Loucy (cell line): ENCODE data around the gene ROS1.
"Not testable (repeated sequence)": the region's sequence is repeated elsewhere in the genome, so short reads cannot be mapped to it uniquely, and the experiment has no call there.

Source experiments
- H2AFZ ChIP-seq: fragments of 200-600 bp; sonication (generic); 2 replicates; pipeline ENCODE4 v1.6.0; 2016; ENCODE audit warnings: antibody characterized with exemption, mild to moderate bottlenecking, low read length, moderate library complexity
- H3F3A ChIP-seq: fragments of 200-600 bp; 2 replicates; pipeline ENCODE4 v1.6.0; 2016; ENCODE audit warnings: antibody characterized with exemption, low read depth, mild to moderate bottlenecking
- H3K27me3 ChIP-seq: fragments of 200-600 bp; sonication (generic); 2 replicates; pipeline ENCODE4 v1.6.1; 2014; ENCODE audit warnings: low read length, mild to moderate bottlenecking; ENCODE audit not compliant: insufficient read depth, poor library complexity, severe bottlenecking
- H3K36me3 ChIP-seq: fragments of 200-600 bp; sonication (generic); 2 replicates; pipeline ENCODE4 v1.6.1; 2016; ENCODE audit warnings: low read length; ENCODE audit not compliant: insufficient read depth
- H3K4me1 ChIP-seq: fragments of 200-600 bp; sonication (generic); 2 replicates; pipeline ENCODE4 v1.5.1; 2014; ENCODE audit warnings: low read length, mild to moderate bottlenecking; ENCODE audit not compliant: insufficient read depth, poor library complexity, severe bottlenecking
- H3K4me2 ChIP-seq: fragments of 200-600 bp; sonication (generic); 2 replicates; pipeline ENCODE4 v1.6.0; 2014; ENCODE audit warnings: antibody characterized with exemption, low read length, low read depth, mild to moderate bottlenecking; ENCODE audit not compliant: poor library complexity, severe bottlenecking
- H3K4me3 ChIP-seq: fragments of 200-600 bp; sonication (generic); 2 replicates; pipeline ENCODE4 v1.5.1; 2014; ENCODE audit warnings: low read length, mild to moderate bottlenecking, mixed read lengths; ENCODE audit not compliant: poor library complexity, severe bottlenecking
- H3K79me2 ChIP-seq: fragments of 200-600 bp; sonication (generic); 2 replicates; pipeline ENCODE4 v1.6.1; 2014; ENCODE audit warnings: low read length; ENCODE audit not compliant: insufficient read depth
- H3K9ac ChIP-seq: fragments of 200-600 bp; sonication (generic); 2 replicates; pipeline ENCODE4 v1.6.0; 2014; ENCODE audit warnings: mild to moderate bottlenecking, low read depth, low read length, moderate library complexity; ENCODE audit not compliant: poor library complexity, severe bottlenecking
- H3K9me2 ChIP-seq: fragments of 200-600 bp; sonication (generic); replicated peaks from 2 replicates; pipeline ENCODE4 v1.6.1; 2016; ENCODE audit warnings: low read depth, low read length, mixed read lengths
- H3K9me3 ChIP-seq: fragments of 200-600 bp; sonication (generic); 2 replicates; pipeline ENCODE4 v1.6.1; 2014; ENCODE audit warnings: mild to moderate bottlenecking, antibody characterized with exemption, low read length, low read depth; ENCODE audit not compliant: insufficient read depth
- H4K20me1 ChIP-seq: fragments of 200-600 bp; sonication (generic); 2 replicates; pipeline ENCODE4 v1.6.0; 2014; ENCODE audit warnings: antibody characterized with exemption, low read length, mild to moderate bottlenecking; ENCODE audit not compliant: insufficient read depth, poor library complexity, severe bottlenecking
- CTCF ChIP-seq: fragments of 200-600 bp; sonication (generic); conservative IDR thresholded peaks from 2 replicates; pipeline ENCODE4 v1.5.1; 2014; ENCODE audit warnings: mild to moderate bottlenecking, antibody characterized with exemption, low read length
- EZH2phosphoT487 ChIP-seq: fragments of 200-600 bp; IDR thresholded peaks from 2 replicates; pipeline ENCODE4 v1.6.1; 2018; ENCODE audit warnings: antibody characterized with exemption, mild to moderate bottlenecking, moderate library complexity, borderline replicate concordance

Gene ROS1

GRCh38 chr6:117253785-117254184 lies 172.0 kb downstream of the ROS1 start:
- Histone ChIP-seq H3F3A (no peaks in the 10 kb centered on the region), H4K20me1 (no peaks in the 10 kb centered on the region), H3K9me2 (no peaks in the 10 kb centered on the region), H2AFZ (no peak overlapping the region), H3K9ac (no peak overlapping the region), H3K4me2 (no peak overlapping the region), H3K4me1 (no peaks in the 10 kb centered on the region), H3K27me3 (no peaks in the 10 kb centered on the region), H3K4me3 (no peak overlapping the region), H3K79me2 (no peaks in the 10 kb centered on the region), H3K9me3 (no peaks in the 10 kb centered on the region), H3K36me3 (no peaks in the 10 kb centered on the region)
- TF ChIP-seq EZH2phosphoT487: no peak
- no peak for TF ChIP-seq CTCF

GRCh38 chr6:117244979-117245378 lies 180.8 kb downstream of the ROS1 start:
- not testable (repeated sequence) for H3K9me3 ChIP-seq, H3K79me2 ChIP-seq, H3K9ac ChIP-seq, H3K27me3 ChIP-seq, H3K36me3 ChIP-seq, H3F3A ChIP-seq, H3K4me3 ChIP-seq, H3K4me2 ChIP-seq, H3K4me1 ChIP-seq, H2AFZ ChIP-seq, H4K20me1 ChIP-seq, H3K9me2 ChIP-seq

GRCh38 chr6:117244571-117244970 lies 181.2 kb downstream of the ROS1 start:
- H2AFZ ChIP-seq, H3F3A ChIP-seq, H3K9me2 ChIP-seq, H3K4me1 ChIP-seq, H3K4me3 ChIP-seq, H3K9me3 ChIP-seq, H3K36me3 ChIP-seq, H3K79me2 ChIP-seq, H3K9ac ChIP-seq, H4K20me1 ChIP-seq, H3K27me3 ChIP-seq, H3K4me2 ChIP-seq: not testable (repeated sequence)
